ENCODE results near the gene EXOSC7.
"Not testable (repeated sequence)": the region's sequence is repeated elsewhere in the genome, so short reads cannot be mapped to it uniquely, and the experiment has no call there.

EXOSC7 gene

DNA sequence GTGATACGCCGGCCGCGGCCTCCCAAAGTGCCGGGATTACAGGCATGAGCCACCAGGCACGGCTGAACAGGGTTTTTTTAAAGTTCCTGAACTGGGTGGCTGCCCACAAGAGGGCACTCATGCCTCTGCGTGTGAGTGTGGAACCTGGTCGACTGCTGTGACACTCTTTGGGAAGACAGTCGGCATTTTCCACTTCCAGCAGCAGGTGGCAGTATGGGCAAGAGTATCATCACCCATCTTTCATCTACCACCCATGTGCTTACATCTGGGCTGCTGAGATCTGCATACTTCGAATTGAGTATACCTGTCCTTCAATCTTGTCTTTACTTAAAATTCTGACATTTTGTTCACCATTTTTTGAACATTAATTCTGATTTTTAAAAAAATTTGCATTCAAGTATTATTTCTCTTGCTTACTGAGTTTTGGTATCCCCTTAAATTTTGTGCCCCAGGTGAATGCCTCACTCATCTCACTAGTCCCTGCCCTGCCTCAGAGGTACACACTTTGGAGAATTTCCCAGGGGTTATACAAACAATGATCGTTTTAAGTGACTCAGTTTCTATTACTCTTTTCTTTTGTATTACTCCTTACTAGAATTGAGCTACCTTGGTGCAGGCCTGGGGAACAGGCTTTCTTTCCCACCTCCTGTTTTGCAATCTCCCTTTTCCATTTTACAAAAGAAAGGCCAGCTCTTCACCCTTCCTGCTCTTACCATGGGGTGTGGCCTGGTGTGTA, 61.8 kb downstream of the EXOSC7 start:
- no peak for TF ChIP-seq ZFX (IDR thresholded peaks at IDR 0.05; ENCODE audit: borderline replicate concordance)
- TF ChIP-seq, protein P1, sequence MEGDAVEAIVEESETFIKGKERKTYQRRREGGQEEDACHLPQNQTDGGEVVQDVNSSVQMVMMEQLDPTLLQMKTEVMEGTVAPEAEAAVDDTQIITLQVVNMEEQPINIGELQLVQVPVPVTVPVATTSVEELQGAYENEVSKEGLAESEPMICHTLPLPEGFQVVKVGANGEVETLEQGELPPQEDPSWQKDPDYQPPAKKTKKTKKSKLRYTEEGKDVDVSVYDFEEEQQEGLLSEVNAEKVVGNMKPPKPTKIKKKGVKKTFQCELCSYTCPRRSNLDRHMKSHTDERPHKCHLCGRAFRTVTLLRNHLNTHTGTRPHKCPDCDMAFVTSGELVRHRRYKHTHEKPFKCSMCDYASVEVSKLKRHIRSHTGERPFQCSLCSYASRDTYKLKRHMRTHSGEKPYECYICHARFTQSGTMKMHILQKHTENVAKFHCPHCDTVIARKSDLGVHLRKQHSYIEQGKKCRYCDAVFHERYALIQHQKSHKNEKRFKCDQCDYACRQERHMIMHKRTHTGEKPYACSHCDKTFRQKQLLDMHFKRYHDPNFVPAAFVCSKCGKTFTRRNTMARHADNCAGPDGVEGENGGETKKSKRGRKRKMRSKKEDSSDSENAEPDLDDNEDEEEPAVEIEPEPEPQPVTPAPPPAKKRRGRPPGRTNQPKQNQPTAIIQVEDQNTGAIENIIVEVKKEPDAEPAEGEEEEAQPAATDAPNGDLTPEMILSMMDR (IDR thresholded peaks at IDR 0.05): peak; percentile 98
- no peak overlapping the region for H3K27ac ChIP-seq

- no peak for TF ChIP-seq ZFX (IDR thresholded peaks at IDR 0.05; ENCODE audit: borderline replicate concordance)
- TF ChIP-seq, protein P1 (IDR thresholded peaks at IDR 0.05): no peak
- H3K27ac ChIP-seq: no peak overlapping the region
These were observed 65.6 kb downstream of the EXOSC7 start for GRCh38 chr3:45041666-45042065.

DNA sequence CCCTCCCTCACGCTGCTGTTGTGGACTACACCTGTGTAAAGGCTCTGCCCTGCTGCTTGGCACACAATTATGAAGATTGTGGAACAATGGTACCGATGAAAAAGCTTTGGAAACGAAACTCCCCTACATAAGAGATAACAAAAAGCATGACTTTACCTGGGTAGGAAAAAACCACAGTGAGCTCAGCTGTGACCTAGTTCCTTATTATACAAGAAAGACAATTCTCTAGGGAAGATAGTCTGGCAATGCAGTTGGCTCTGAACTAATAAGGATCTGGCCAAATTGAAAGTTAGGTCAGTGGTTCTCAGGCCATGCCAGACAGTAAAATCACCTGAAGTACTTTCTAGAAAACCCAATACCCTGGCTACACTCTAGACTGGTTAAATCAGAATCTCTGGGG, 66.1 kb downstream of the EXOSC7 start:
- no peak for TF ChIP-seq ZFX (IDR thresholded peaks at IDR 0.05; ENCODE audit: borderline replicate concordance)
- TF ChIP-seq, protein P1 (IDR thresholded peaks at IDR 0.05): no peak
- H3K27ac ChIP-seq: no peak overlapping the region

- H3K27ac ChIP-seq: no peak overlapping the region
- TF ChIP-seq, protein P1 (IDR thresholded peaks at IDR 0.05): no peak
- no peak for TF ChIP-seq ZFX (IDR thresholded peaks at IDR 0.05; ENCODE audit: borderline replicate concordance)
These were observed 67.8 kb downstream of the EXOSC7 start for GRCh38 chr3:45043728-45044299.

DNA sequence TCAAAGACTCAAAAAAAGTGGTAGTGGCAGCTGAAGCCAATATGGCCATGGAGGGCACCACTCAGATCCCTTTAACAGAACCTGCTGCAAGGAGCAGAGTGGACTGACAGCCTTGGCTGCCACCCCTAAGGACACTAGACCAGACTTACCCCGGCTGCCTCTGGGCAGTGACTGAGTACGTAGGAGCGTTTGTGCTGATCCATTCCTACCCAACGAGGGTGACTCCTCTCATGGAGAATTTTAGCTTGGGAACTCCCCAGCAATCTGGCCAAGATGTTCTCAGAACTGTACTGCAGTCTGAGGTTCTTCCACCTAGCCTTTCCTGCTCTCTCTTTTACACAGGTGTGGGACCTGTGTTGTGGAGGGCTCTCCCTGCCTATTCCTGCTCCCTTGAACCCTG, 72.2 kb downstream of the EXOSC7 start:
- no peak overlapping the region for H3K27ac ChIP-seq
- no peak for TF ChIP-seq ZFX (IDR thresholded peaks at IDR 0.05; ENCODE audit: borderline replicate concordance)
- TF ChIP-seq, protein P1 (IDR thresholded peaks at IDR 0.05): no peak

DNA sequence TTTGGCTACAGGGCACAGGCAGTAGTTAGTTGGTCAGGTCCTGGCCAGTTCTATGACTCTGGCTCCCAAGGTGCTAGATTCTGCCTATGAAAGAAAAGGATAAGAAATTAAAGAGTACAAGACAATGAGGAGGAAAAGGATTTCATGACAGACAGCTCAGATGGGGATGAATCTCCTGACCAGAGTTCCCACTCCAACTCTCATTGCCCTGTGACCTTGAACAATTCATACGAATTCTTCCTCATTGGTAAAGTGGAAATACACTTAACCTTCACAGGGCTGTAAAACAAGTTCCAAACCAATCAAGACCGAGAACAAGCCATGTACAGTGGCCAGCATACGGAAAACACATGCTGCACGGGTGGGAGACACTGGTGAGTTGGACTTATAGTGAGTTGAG, 73.8 kb downstream of the EXOSC7 start:
- TF ChIP-seq ZFX (IDR thresholded peaks at IDR 0.05; ENCODE audit: borderline replicate concordance): no peak
- TF ChIP-seq, protein P1 (IDR thresholded peaks at IDR 0.05): no peak
- no peak overlapping the region for H3K27ac ChIP-seq

- no peak for TF ChIP-seq ZFX (IDR thresholded peaks at IDR 0.05; ENCODE audit: borderline replicate concordance)
- TF ChIP-seq, protein P1 (IDR thresholded peaks at IDR 0.05): no peak
- no peak overlapping the region for H3K27ac ChIP-seq
These were observed 75.6 kb downstream of the EXOSC7 start for GRCh38 chr3:45051685-45052084.

DNA sequence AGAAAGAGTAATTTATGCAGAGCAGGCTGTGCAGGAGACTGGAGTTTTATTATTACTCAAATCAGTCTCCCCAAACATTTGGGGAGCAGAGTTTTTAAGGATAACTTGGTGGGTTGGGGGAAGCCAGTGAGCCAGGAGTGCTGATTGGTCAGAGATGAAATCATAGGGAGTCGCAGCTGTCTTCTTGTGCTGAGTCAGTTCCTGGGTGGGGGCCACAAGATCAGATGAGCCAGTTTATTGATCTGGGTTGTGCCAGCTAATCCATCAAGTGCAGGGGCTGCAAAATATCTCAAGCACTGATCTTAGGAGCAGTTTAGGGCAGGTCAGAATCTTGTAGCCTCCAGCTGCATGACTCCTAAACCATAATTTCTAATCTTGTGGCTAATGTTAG, 77.8 kb downstream of the EXOSC7 start:
- not testable (repeated sequence) for H3K27ac ChIP-seq
